Measurements from ENCODE around the gene CYB5A. TPM values are rescaled to one million over a fixed set of nuclear protein-coding genes. Genes with fewer than 3 reads are reported as not detected.

The CYB5A gene
- total and polyA plus RNA-seq, 9 of the 15 experiments (the other 6 are each of a cell fraction or from before 2014, with no cell fraction given) = 11.9 to 22.6 (median 14.1) TPM

GRCh38 chr18:74251297-74252038 lies 40.3 kb downstream of the CYB5A start (continued):
- TF ChIP-seq, protein P1, sequence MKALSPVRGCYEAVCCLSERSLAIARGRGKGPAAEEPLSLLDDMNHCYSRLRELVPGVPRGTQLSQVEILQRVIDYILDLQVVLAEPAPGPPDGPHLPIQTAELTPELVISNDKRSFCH (CRISPR knock-in tag; IDR thresholded peaks at IDR 0.05) = no peak
- TF ChIP-seq, protein P1 (tag; IDR thresholded peaks at IDR 0.05) = no peak
- TF ChIP-seq ZNF311 (CRISPR knock-in tag; IDR thresholded peaks at IDR 0.05) (no peak), ZNF778 (CRISPR knock-in tag; IDR thresholded peaks at IDR 0.05) (no peak), NBN (IDR thresholded peaks at IDR 0.05; ENCODE audit: low read depth) (no peak), NFE2L1 (tag; IDR thresholded peaks at IDR 0.05; ENCODE audit: borderline replicate concordance, low read depth) (peak; percentile 94), ADNP (tag; IDR thresholded peaks at IDR 0.05) (no peak), ZNF347 (CRISPR knock-in tag; IDR thresholded peaks at IDR 0.05; ENCODE audit: low read depth) (no peak), ZNF134 (CRISPR knock-in tag; conservative IDR thresholded peaks at IDR 0.05) (no peak), ZNF316 (IDR thresholded peaks at IDR 0.05) (peak; percentile 97), STAG1 (CRISPR knock-in tag; IDR thresholded peaks at IDR 0.05; ENCODE audit: borderline replicate concordance) (no peak), TCF3 (CRISPR knock-in tag; IDR thresholded peaks at IDR 0.05) (no peak), SMARCA4 (IDR thresholded peaks at IDR 0.05) (peak; percentile 67), FOXA1 (IDR thresholded peaks at IDR 0.05; ENCODE audit: borderline replicate concordance) (no peak), MED1 (CRISPR knock-in tag; IDR thresholded peaks at IDR 0.05; ENCODE audit: borderline replicate concordance) (no peak), MCM2 (IDR thresholded peaks at IDR 0.05; ENCODE audit: low read depth) (no peak), KDM1A (IDR thresholded peaks at IDR 0.05) (no peak), STAT5A (IDR thresholded peaks at IDR 0.05; ENCODE audit: borderline replicate concordance, low read length) (no peak), PHF20 (IDR thresholded peaks at IDR 0.05; ENCODE audit: partially characterized antibody) (no peak), DNMT1 (IDR thresholded peaks at IDR 0.05) (no peak)
- TF ChIP-seq, protein P2, sequence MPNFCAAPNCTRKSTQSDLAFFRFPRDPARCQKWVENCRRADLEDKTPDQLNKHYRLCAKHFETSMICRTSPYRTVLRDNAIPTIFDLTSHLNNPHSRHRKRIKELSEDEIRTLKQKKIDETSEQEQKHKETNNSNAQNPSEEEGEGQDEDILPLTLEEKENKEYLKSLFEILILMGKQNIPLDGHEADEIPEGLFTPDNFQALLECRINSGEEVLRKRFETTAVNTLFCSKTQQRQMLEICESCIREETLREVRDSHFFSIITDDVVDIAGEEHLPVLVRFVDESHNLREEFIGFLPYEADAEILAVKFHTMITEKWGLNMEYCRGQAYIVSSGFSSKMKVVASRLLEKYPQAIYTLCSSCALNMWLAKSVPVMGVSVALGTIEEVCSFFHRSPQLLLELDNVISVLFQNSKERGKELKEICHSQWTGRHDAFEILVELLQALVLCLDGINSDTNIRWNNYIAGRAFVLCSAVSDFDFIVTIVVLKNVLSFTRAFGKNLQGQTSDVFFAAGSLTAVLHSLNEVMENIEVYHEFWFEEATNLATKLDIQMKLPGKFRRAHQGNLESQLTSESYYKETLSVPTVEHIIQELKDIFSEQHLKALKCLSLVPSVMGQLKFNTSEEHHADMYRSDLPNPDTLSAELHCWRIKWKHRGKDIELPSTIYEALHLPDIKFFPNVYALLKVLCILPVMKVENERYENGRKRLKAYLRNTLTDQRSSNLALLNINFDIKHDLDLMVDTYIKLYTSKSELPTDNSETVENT (CRISPR knock-in tag; IDR thresholded peaks at IDR 0.05) = no peak
- TF ChIP-seq, protein P3, sequence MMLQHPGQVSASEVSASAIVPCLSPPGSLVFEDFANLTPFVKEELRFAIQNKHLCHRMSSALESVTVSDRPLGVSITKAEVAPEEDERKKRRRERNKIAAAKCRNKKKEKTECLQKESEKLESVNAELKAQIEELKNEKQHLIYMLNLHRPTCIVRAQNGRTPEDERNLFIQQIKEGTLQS (IDR thresholded peaks at IDR 0.05) = peak; percentile 25; the same call in 1 of the 2 replicates
- TF ChIP-seq, protein P3 (CRISPR knock-in tag; conservative IDR thresholded peaks at IDR 0.05) = no peak
- TF ChIP-seq, protein P4, sequence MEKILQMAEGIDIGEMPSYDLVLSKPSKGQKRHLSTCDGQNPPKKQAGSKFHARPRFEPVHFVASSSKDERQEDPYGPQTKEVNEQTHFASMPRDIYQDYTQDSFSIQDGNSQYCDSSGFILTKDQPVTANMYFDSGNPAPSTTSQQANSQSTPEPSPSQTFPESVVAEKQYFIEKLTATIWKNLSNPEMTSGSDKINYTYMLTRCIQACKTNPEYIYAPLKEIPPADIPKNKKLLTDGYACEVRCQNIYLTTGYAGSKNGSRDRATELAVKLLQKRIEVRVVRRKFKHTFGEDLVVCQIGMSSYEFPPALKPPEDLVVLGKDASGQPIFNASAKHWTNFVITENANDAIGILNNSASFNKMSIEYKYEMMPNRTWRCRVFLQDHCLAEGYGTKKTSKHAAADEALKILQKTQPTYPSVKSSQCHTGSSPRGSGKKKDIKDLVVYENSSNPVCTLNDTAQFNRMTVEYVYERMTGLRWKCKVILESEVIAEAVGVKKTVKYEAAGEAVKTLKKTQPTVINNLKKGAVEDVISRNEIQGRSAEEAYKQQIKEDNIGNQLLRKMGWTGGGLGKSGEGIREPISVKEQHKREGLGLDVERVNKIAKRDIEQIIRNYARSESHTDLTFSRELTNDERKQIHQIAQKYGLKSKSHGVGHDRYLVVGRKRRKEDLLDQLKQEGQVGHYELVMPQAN (IDR thresholded peaks at IDR 0.05; ENCODE audit: borderline replicate concordance) = no peak
- TF ChIP-seq, protein P5, sequence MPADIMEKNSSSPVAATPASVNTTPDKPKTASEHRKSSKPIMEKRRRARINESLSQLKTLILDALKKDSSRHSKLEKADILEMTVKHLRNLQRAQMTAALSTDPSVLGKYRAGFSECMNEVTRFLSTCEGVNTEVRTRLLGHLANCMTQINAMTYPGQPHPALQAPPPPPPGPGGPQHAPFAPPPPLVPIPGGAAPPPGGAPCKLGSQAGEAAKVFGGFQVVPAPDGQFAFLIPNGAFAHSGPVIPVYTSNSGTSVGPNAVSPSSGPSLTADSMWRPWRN (IDR thresholded peaks at IDR 0.05; ENCODE audit: low read depth) = no peak
